ENCODE data around the gene SLC25A48. TPM values are rescaled to one million over a fixed set of nuclear protein-coding genes. Genes with fewer than 3 reads are reported as not detected.
A peak's percentile ranks its signal among the peaks of the same experiment; 100 is the strongest.

The SLC25A48 gene
- total RNA-seq, 1 donor: not detected

DNA sequence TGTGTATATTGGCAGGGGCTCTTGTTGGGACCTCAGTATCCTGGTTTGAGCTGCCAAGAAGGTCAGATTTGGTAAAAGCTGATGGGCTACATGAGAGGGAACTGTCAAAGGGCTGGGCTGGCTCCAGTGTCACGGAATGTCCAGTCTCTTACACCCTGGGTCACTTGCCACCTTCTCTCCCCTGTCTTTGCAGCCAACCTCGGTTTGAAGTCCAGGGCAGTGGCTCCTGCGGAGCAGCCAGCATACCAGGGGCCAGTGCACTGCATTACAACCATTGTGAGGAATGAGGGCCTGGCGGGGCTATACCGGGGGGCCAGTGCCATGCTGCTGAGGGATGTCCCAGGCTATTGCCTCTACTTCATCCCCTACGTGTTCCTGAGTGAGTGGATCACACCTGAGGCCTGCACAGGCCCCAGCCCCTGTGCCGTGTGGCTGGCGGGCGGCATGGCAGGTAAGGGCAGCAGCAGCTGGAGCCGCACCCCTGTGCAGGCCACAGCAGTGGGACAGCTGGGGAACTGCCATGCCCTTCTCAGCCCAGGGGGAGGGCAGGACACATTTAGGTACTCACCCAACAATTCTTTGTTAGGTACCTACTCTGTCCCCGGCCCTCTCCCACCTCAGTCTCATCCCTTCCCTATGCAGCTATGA, 36.9 kb downstream of the SLC25A48 start:
- H3K27me3 ChIP-seq (ENCODE audit: insufficient read depth, low read length): peaks cover 8% of the 10 kb centered on the region
- no peak overlapping the region for H3K4me3 ChIP-seq (ENCODE audit: insufficient read depth, low read length)
- no peaks in the 10 kb centered on the region for H4K20me1 ChIP-seq (ENCODE audit: insufficient read depth, low read length)
- H3K4me2 ChIP-seq (ENCODE audit: insufficient read depth, low read length): no peak overlapping the region
- TF ChIP-seq, protein P1, sequence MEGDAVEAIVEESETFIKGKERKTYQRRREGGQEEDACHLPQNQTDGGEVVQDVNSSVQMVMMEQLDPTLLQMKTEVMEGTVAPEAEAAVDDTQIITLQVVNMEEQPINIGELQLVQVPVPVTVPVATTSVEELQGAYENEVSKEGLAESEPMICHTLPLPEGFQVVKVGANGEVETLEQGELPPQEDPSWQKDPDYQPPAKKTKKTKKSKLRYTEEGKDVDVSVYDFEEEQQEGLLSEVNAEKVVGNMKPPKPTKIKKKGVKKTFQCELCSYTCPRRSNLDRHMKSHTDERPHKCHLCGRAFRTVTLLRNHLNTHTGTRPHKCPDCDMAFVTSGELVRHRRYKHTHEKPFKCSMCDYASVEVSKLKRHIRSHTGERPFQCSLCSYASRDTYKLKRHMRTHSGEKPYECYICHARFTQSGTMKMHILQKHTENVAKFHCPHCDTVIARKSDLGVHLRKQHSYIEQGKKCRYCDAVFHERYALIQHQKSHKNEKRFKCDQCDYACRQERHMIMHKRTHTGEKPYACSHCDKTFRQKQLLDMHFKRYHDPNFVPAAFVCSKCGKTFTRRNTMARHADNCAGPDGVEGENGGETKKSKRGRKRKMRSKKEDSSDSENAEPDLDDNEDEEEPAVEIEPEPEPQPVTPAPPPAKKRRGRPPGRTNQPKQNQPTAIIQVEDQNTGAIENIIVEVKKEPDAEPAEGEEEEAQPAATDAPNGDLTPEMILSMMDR (IDR thresholded peaks at IDR 0.05; ENCODE audit: extremely low read depth, low read depth, low read length): no peak
- peak; percentile 43 for DNase-seq (ENCODE audit: insufficient read length, low spot score, missing footprints)
- no peaks in the 10 kb centered on the region for H3K9me3 ChIP-seq (ENCODE audit: low read depth, low read length)
- H2AFZ ChIP-seq (ENCODE audit: low read length): no peak overlapping the region
- no peak overlapping the region for H3K27ac ChIP-seq (ENCODE audit: low read depth, low read length)
- H3K4me1 ChIP-seq (ENCODE audit: insufficient read depth, low read length): no peaks in the 10 kb centered on the region
- H3K79me2 ChIP-seq (ENCODE audit: insufficient read depth, low read length): no peaks in the 10 kb centered on the region
- H3K36me3 ChIP-seq (ENCODE audit: insufficient read depth, low read length): no peaks in the 10 kb centered on the region

- H3K4me1 ChIP-seq (ENCODE audit: insufficient read depth, low read length): no peaks in the 10 kb centered on the region
- H3K9me3 ChIP-seq (ENCODE audit: low read depth, low read length): no peaks in the 10 kb centered on the region
- no peak overlapping the region for H2AFZ ChIP-seq (ENCODE audit: low read length)
- H4K20me1 ChIP-seq (ENCODE audit: insufficient read depth, low read length): no peaks in the 10 kb centered on the region
- no peak overlapping the region for H3K27ac ChIP-seq (ENCODE audit: low read depth, low read length)
- no peak overlapping the region for H3K4me2 ChIP-seq (ENCODE audit: insufficient read depth, low read length)
- H3K36me3 ChIP-seq (ENCODE audit: insufficient read depth, low read length): no peaks in the 10 kb centered on the region
- TF ChIP-seq, protein P1 (IDR thresholded peaks at IDR 0.05; ENCODE audit: extremely low read depth, low read depth, low read length): no peak
- H3K4me3 ChIP-seq (ENCODE audit: insufficient read depth, low read length): no peak overlapping the region
- peaks cover 8% of the 10 kb centered on the region for H3K27me3 ChIP-seq (ENCODE audit: insufficient read depth, low read length)
- no peaks in the 10 kb centered on the region for H3K79me2 ChIP-seq (ENCODE audit: insufficient read depth, low read length)
- peak; percentile 38 for DNase-seq (ENCODE audit: insufficient read length, low spot score, missing footprints)
These were observed 39.4 kb downstream of the SLC25A48 start for GRCh38 chr5:135873831-135874230.

DNA sequence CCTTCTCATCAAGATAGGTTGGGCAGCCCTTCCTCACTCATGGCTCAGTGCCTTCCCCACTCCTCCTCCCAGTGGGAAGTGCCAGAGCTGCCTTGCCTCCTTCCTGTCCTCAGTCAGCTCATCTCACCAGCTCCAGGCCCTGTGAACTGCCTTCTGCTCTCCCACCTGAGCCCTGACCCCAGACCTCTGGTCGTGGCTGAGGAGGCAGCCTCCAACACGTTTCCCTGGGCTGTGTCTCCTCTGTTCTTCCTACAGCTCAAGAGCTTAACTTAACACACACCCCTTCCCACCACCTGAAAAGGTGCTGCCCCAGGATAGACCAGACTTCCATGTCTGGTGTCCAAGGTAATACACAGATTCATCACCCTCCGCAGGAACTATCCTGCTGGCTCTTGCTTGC, 40.0 kb downstream of the SLC25A48 start:
- no peak overlapping the region for H2AFZ ChIP-seq (ENCODE audit: low read length)
- H3K9me3 ChIP-seq (ENCODE audit: low read depth, low read length): no peaks in the 10 kb centered on the region
- TF ChIP-seq, protein P1 (IDR thresholded peaks at IDR 0.05; ENCODE audit: extremely low read depth, low read depth, low read length): no peak
- H3K4me1 ChIP-seq (ENCODE audit: insufficient read depth, low read length): no peaks in the 10 kb centered on the region
- peaks cover 8% of the 10 kb centered on the region for H3K27me3 ChIP-seq (ENCODE audit: insufficient read depth, low read length)
- H3K4me3 ChIP-seq (ENCODE audit: insufficient read depth, low read length): no peak overlapping the region
- no peaks in the 10 kb centered on the region for H3K79me2 ChIP-seq (ENCODE audit: insufficient read depth, low read length)
- peak; percentile 56 for DNase-seq (ENCODE audit: insufficient read length, low spot score, missing footprints)
- H3K4me2 ChIP-seq (ENCODE audit: insufficient read depth, low read length): no peak overlapping the region
- no peak overlapping the region for H3K27ac ChIP-seq (ENCODE audit: low read depth, low read length)
- H3K36me3 ChIP-seq (ENCODE audit: insufficient read depth, low read length): no peaks in the 10 kb centered on the region
- no peaks in the 10 kb centered on the region for H4K20me1 ChIP-seq (ENCODE audit: insufficient read depth, low read length)

DNA sequence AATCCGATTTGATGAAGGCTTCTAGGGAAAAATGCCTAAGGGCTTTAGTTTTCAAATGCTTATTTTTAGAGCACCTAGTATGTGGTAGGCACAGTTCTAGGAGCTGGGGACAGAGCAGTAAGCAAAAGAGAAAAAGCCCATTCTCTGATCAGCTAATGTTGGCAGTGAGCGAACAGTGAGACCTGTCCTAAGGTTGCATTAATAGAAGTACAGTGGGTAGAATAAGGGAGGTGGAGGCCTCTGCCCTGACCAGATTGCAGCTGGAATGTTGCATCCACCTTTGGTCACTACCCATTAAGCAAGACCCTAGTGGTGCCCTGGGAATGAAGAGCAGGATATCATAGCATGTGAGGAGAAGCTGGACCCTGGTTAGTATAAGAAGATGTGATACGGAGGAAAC, 41.1 kb downstream of the SLC25A48 start:
- Histone ChIP-seq H4K20me1 (ENCODE audit: insufficient read depth, low read length) (no peaks in the 10 kb centered on the region), H3K4me1 (ENCODE audit: insufficient read depth, low read length) (no peaks in the 10 kb centered on the region), H3K27ac (ENCODE audit: low read depth, low read length) (no peak overlapping the region), H2AFZ (ENCODE audit: low read length) (no peak overlapping the region), H3K9me3 (ENCODE audit: low read depth, low read length) (no peaks in the 10 kb centered on the region), H3K79me2 (ENCODE audit: insufficient read depth, low read length) (no peaks in the 10 kb centered on the region), H3K4me2 (ENCODE audit: insufficient read depth, low read length) (no peak overlapping the region), H3K36me3 (ENCODE audit: insufficient read depth, low read length) (no peaks in the 10 kb centered on the region), H3K27me3 (ENCODE audit: insufficient read depth, low read length) (peaks cover 8% of the 10 kb centered on the region), H3K4me3 (ENCODE audit: insufficient read depth, low read length) (no peak overlapping the region)
- peak; percentile 48 for DNase-seq (ENCODE audit: insufficient read length, low spot score, missing footprints)
- TF ChIP-seq, protein P1 (IDR thresholded peaks at IDR 0.05; ENCODE audit: extremely low read depth, low read depth, low read length): no peak
